ENCODE data around the gene ZNF555.
"Not testable (repeated sequence)": the region's sequence is repeated elsewhere in the genome, so short reads cannot be mapped to it uniquely, and the experiment has no call there.

ZNF555 gene

DNA sequence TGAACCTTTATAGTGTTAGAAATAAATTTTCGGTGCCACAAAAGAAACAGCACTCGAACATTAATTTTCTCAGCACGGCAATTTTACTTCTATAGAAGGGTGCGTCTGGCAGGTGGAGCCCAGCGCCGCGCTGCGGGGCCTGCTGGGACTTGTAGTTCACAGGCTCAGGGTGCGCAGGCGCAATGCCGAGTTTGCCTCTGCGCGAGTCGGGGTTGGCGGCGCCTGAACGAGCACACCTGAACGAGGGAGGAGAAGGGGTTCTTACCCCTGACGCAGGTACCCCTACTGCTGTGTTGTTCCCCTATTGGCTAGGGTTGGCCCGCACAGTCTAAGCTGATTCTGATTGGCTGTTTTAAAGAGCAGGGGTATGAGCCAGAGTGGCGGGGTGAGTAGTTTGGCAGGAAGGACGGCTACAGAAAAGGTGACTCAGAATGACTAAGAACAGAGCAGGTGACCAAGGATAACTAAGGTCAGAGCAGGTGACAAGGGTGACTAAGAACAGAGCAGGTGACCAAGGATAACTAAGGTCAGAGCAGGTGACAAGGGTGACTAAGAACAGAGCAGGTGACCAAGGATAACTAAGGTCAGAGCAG is 23.9 kb upstream of the ZNF555 start:
- H3K18ac ChIP-seq (ENCODE audit: low read length); H3K4me3 ChIP-seq (ENCODE audit: low read length); H3K36me3 ChIP-seq (ENCODE audit: control insufficient read depth, insufficient read depth, low read length); H3K56ac ChIP-seq (ENCODE audit: low read length); H2BK120ac ChIP-seq (ENCODE audit: low read depth, low read length); H4K5ac ChIP-seq (ENCODE audit: low read length); H3K79me2 ChIP-seq (ENCODE audit: control insufficient read depth, insufficient read depth, low read length); H2AK5ac ChIP-seq (ENCODE audit: low read length); H3K4me1 ChIP-seq (ENCODE audit: control insufficient read depth, low read depth, low read length); H2BK15ac ChIP-seq (replicated peaks; ENCODE audit: low read depth); H3K27me3 ChIP-seq (ENCODE audit: insufficient read depth, low read length, poor library complexity); H2BK5ac ChIP-seq (ENCODE audit: low read length); H4K8ac ChIP-seq (ENCODE audit: low read depth, low read length); H3K4ac ChIP-seq (ENCODE audit: low read depth, low read length); H3K4me2 ChIP-seq (ENCODE audit: low read length); H3K79me1 ChIP-seq (ENCODE audit: low read length); H3K23ac ChIP-seq (ENCODE audit: low read length); H3K9ac ChIP-seq (ENCODE audit: low read length): not testable (repeated sequence)
- WGBS (ENCODE audit: extremely low coverage, insufficient coverage, low lambda C conversion rate): no CpG with 5 or more reads among the region's 22 CpGs
- H3K27ac ChIP-seq (ENCODE audit: low read depth, low read length): peak overlapping the region; percentile 41
- peak; percentile 28 for DNase-seq

DNA sequence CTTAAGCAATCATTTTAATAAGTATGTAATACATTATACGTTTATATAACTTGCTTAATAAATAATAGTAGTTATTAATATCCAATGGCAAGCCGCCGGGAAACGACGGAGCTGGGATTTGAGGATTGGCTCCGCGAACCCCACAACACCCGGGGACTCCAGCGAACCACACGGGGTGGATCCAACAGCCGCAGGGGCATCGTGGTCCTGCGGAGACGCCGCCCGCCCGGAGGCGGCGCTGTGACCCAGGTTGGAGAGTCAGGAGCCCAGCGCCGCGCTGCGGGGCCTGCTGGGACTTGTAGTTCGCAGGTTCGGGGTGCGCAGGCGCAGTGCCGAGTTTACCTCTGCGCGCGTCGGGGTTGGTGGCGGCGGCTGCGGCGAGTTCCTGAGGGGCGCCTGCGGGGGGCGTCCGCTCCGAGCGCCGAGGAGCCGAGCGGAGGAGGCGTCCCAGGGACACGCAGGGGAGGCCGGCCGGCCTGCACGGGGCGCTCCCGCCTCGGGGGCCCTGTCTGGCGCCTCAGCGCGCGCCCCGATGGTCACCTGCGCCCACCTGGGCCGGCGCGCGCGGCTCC is 21.6 kb upstream of the ZNF555 start, which contains the start of gene ZNF554:
TSS of gene ZNF554 (plus strand) at position 329 of the 572 bp plus-strand sequence. CDS start at position 533, 204 bp downstream.
- Histone ChIP-seq H2BK120ac (ENCODE audit: low read depth, low read length) (no peak within 1 kb of the TSS), H3K27ac (ENCODE audit: low read depth, low read length) (no peak within 1 kb of the TSS), H3K23ac (ENCODE audit: low read length) (peak within 1 kb of the TSS; percentile 1), H3K4me3 (ENCODE audit: low read length) (peak within 1 kb of the TSS; percentile 74), H3K36me3 (ENCODE audit: control insufficient read depth, insufficient read depth, low read length) (no peaks in the 10 kb centered on the region), H2BK15ac (replicated peaks; ENCODE audit: low read depth) (no peak within 1 kb of the TSS), H3K4me2 (ENCODE audit: low read length) (peak within 1 kb of the TSS; percentile 82), H4K8ac (ENCODE audit: low read depth, low read length) (no peak within 1 kb of the TSS), H3K4ac (ENCODE audit: low read depth, low read length) (peak within 1 kb of the TSS; percentile 18), H3K27me3 (ENCODE audit: insufficient read depth, low read length, poor library complexity) (no peaks in the 10 kb centered on the region), H3K18ac (ENCODE audit: low read length) (peak within 1 kb of the TSS; percentile 54), H3K79me1 (ENCODE audit: low read length) (no peaks in the 10 kb centered on the region), H3K9ac (ENCODE audit: low read length) (peak within 1 kb of the TSS; percentile 94), H4K5ac (ENCODE audit: low read length) (no peak within 1 kb of the TSS), H3K4me1 (ENCODE audit: control insufficient read depth, low read depth, low read length) (no peaks in the 10 kb centered on the region), H3K56ac (ENCODE audit: low read length) (peak within 1 kb of the TSS; percentile 91), H2AK5ac (ENCODE audit: low read length) (no peak within 1 kb of the TSS), H3K79me2 (ENCODE audit: control insufficient read depth, insufficient read depth, low read length) (no peaks in the 10 kb centered on the region), H2BK5ac (ENCODE audit: low read length) (no peak within 1 kb of the TSS)
- no CpG with 5 or more reads among the region's 64 CpGs for WGBS (ENCODE audit: extremely low coverage, insufficient coverage, low lambda C conversion rate)
- peak; percentile 97 for DNase-seq

DNA sequence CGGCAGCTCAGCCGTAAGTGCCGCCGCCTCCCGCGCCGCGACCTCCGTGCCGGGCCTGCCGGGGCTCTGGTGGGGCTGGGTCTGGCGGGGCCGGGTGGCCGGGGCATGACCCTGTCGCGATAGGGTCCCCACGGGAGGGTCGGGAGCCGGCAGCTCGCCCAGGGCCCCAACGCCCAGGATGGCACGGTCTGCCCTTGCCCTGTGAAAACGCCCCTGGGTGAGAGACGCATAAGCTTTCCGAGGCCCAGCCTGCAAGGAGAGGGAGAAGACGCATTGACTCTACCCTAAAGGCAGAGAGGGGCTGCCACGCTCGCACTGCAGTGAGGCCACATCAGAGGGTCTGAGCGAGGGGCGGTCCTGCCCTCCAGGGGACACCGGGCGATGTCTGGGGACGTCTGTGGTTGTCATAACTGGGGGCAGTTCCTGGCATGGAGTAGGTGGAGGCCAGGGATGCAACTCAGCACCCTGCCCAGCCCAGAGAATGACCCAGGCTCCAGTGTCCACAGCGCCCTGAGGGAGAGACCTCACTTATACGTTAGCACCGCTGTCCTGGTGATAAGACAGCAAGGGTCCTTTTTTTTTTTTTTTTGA is 21.1 kb upstream of the ZNF555 start:
- Histone ChIP-seq H3K56ac (ENCODE audit: low read length) (peak overlapping the region; percentile 91), H3K4me3 (ENCODE audit: low read length) (peak overlapping the region; percentile 74), H2AK5ac (ENCODE audit: low read length) (no peak overlapping the region), H2BK15ac (replicated peaks; ENCODE audit: low read depth) (no peak overlapping the region), H2BK5ac (ENCODE audit: low read length) (no peak overlapping the region), H3K4me2 (ENCODE audit: low read length) (peak overlapping the region; percentile 82), H3K4me1 (ENCODE audit: control insufficient read depth, low read depth, low read length) (no peaks in the 10 kb centered on the region), H3K27me3 (ENCODE audit: insufficient read depth, low read length, poor library complexity) (no peaks in the 10 kb centered on the region), H3K18ac (ENCODE audit: low read length) (peak overlapping the region; percentile 54), H4K5ac (ENCODE audit: low read length) (no peak overlapping the region), H3K36me3 (ENCODE audit: control insufficient read depth, insufficient read depth, low read length) (no peaks in the 10 kb centered on the region), H4K8ac (ENCODE audit: low read depth, low read length) (no peak overlapping the region), H3K9ac (ENCODE audit: low read length) (peak overlapping the region; percentile 94), H3K79me2 (ENCODE audit: control insufficient read depth, insufficient read depth, low read length) (no peaks in the 10 kb centered on the region), H3K79me1 (ENCODE audit: low read length) (no peaks in the 10 kb centered on the region), H3K4ac (ENCODE audit: low read depth, low read length) (peak overlapping the region; percentile 18), H3K27ac (ENCODE audit: low read depth, low read length) (no peak overlapping the region), H3K23ac (ENCODE audit: low read length) (peak overlapping the region; percentile 1), H2BK120ac (ENCODE audit: low read depth, low read length) (no peak overlapping the region)
- DNase-seq: peak; percentile 47
- no CpG with 5 or more reads among the region's 36 CpGs for WGBS (ENCODE audit: extremely low coverage, insufficient coverage, low lambda C conversion rate)

DNA sequence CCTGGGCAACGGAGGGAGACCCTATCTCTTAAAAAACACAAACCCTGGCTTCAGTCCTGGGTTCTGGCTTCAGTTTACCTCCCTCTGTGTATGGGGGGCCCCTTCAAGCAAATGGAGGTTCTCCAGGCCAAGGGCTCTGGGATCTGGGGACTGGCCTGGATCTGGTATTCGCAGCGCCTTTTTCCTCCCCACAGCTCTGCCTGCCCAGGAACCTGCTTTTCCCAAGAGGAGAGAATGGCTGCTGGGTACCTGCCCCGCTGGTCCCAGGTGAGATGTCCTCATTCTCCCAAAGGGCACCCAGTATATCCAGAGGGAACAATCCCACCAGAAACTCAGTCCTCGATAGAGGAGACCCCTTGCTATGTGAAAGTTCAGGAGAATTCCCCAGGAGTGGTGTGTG is 18.4 kb upstream of the ZNF555 start:
- no peak overlapping the region for H2AK5ac ChIP-seq (ENCODE audit: low read length)

DNA sequence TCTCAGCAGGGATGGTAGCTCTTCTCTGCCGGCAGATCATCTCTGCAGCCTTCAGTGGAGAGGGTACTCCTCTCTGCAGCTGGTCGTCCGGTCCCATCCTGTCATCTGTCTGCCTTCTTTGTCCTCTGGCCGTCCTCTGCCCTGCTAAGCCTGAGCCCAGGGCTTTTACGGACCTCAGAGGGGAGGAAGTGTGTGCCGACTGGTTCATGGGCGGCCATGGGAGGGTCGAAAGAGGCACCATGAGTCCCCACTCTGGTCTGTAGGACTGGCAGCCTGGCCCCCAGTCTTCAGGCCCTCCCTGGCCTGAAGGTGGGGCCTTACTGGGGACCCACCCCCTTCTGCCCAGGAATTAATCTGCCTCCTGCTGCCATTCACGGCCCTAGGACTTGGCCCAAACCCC is 17.6 kb upstream of the ZNF555 start:
- Histone ChIP-seq H2BK5ac (ENCODE audit: low read length) (no peak overlapping the region), H2BK15ac (replicated peaks; ENCODE audit: low read depth) (no peak overlapping the region), H4K8ac (ENCODE audit: low read depth, low read length) (no peak overlapping the region), H3K79me2 (ENCODE audit: control insufficient read depth, insufficient read depth, low read length) (no peaks in the 10 kb centered on the region), H3K79me1 (ENCODE audit: low read length) (no peaks in the 10 kb centered on the region), H3K23ac (ENCODE audit: low read length) (no peak overlapping the region), H3K4ac (ENCODE audit: low read depth, low read length) (no peak overlapping the region), H2AK5ac (ENCODE audit: low read length) (no peak overlapping the region), H3K4me3 (ENCODE audit: low read length) (no peak overlapping the region), H3K56ac (ENCODE audit: low read length) (no peak overlapping the region), H3K36me3 (ENCODE audit: control insufficient read depth, insufficient read depth, low read length) (no peaks in the 10 kb centered on the region), H3K4me1 (ENCODE audit: control insufficient read depth, low read depth, low read length) (no peaks in the 10 kb centered on the region), H3K9ac (ENCODE audit: low read length) (no peak overlapping the region), H3K27ac (ENCODE audit: low read depth, low read length) (no peak overlapping the region), H3K4me2 (ENCODE audit: low read length) (no peak overlapping the region), H4K5ac (ENCODE audit: low read length) (no peak overlapping the region), H3K18ac (ENCODE audit: low read length) (no peak overlapping the region), H3K27me3 (ENCODE audit: insufficient read depth, low read length, poor library complexity) (no peaks in the 10 kb centered on the region), H2BK120ac (ENCODE audit: low read depth, low read length) (no peak overlapping the region)
- no CpG with 5 or more reads among the region's 9 CpGs for WGBS (ENCODE audit: extremely low coverage, insufficient coverage, low lambda C conversion rate)
- no peak for DNase-seq

More for the DNA sequence above, 18.4 kb upstream of the ZNF555 start:
- no peaks in the 10 kb centered on the region for H3K27me3 ChIP-seq (ENCODE audit: insufficient read depth, low read length, poor library complexity)
- H3K79me1 ChIP-seq (ENCODE audit: low read length): no peaks in the 10 kb centered on the region
- no peak overlapping the region for H3K56ac ChIP-seq (ENCODE audit: low read length)
- H3K27ac ChIP-seq (ENCODE audit: low read depth, low read length): no peak overlapping the region
- H2BK15ac ChIP-seq (replicated peaks; ENCODE audit: low read depth): no peak overlapping the region
- no peak overlapping the region for H3K23ac ChIP-seq (ENCODE audit: low read length)
- no peak overlapping the region for H3K4ac ChIP-seq (ENCODE audit: low read depth, low read length)
- H2BK120ac ChIP-seq (ENCODE audit: low read depth, low read length): no peak overlapping the region
- H3K4me2 ChIP-seq (ENCODE audit: low read length): no peak overlapping the region
- no peak for DNase-seq
- no peak overlapping the region for H3K9ac ChIP-seq (ENCODE audit: low read length)
- H3K18ac ChIP-seq (ENCODE audit: low read length): no peak overlapping the region
- no peaks in the 10 kb centered on the region for H3K4me1 ChIP-seq (ENCODE audit: control insufficient read depth, low read depth, low read length)
- WGBS (ENCODE audit: extremely low coverage, insufficient coverage, low lambda C conversion rate): no CpG with 5 or more reads among the region's 5 CpGs
- H4K5ac ChIP-seq (ENCODE audit: low read length): no peak overlapping the region
- H2BK5ac ChIP-seq (ENCODE audit: low read length): no peak overlapping the region
- no peak overlapping the region for H3K4me3 ChIP-seq (ENCODE audit: low read length)
- no peaks in the 10 kb centered on the region for H3K36me3 ChIP-seq (ENCODE audit: control insufficient read depth, insufficient read depth, low read length)
- no peak overlapping the region for H4K8ac ChIP-seq (ENCODE audit: low read depth, low read length)
- no peaks in the 10 kb centered on the region for H3K79me2 ChIP-seq (ENCODE audit: control insufficient read depth, insufficient read depth, low read length)
